GM12801 (cell line): ENCODE results near the gene MAMLD1.

ENCODE experiments used
- CTCF ChIP-seq: IDR thresholded peaks from one replicate; pipeline ENCODE4 v1.5.1; 2011; ENCODE audit warnings: control low read depth; ENCODE audit not compliant: insufficient read length; ENCODE audit errors: extremely low read depth

MAMLD1 gene

GRCh38 chrX:150475461-150475860 lies 112.3 kb downstream of the MAMLD1 start:
- TF ChIP-seq CTCF = no peak

GRCh38 chrX:150476164-150476699 lies 113.1 kb downstream of the MAMLD1 start:
- no peak for TF ChIP-seq CTCF

GRCh38 chrX:150477371-150477770 lies 114.3 kb downstream of the MAMLD1 start:
- no peak for TF ChIP-seq CTCF

- no peak for TF ChIP-seq CTCF
Observed at GRCh38 chrX:150478496-150479492, 115.7 kb downstream of the MAMLD1 start.

- TF ChIP-seq CTCF = no peak
Observed at GRCh38 chrX:150482537-150483206, 119.6 kb downstream of the MAMLD1 start.

GRCh38 chrX:150483356-150483985 lies 120.4 kb downstream of the MAMLD1 start:
- TF ChIP-seq CTCF = no peak

- TF ChIP-seq CTCF = no peak
Observed at GRCh38 chrX:150486011-150486410, 122.9 kb downstream of the MAMLD1 start.
